NCI-H1092 (cell line): ENCODE data around the gene NUP214.
A peak's percentile ranks its signal among the peaks of the same experiment; 100 is the strongest.
"Not testable (repeated sequence)": the region's sequence is repeated elsewhere in the genome, so short reads cannot be mapped to it uniquely, and the experiment has no call there.

Source experiments
- DNase-seq: peaks from one replicate; lab custom pipeline; 2025; lab: John Stamatoyannopoulos, UW

NUP214 gene

DNA sequence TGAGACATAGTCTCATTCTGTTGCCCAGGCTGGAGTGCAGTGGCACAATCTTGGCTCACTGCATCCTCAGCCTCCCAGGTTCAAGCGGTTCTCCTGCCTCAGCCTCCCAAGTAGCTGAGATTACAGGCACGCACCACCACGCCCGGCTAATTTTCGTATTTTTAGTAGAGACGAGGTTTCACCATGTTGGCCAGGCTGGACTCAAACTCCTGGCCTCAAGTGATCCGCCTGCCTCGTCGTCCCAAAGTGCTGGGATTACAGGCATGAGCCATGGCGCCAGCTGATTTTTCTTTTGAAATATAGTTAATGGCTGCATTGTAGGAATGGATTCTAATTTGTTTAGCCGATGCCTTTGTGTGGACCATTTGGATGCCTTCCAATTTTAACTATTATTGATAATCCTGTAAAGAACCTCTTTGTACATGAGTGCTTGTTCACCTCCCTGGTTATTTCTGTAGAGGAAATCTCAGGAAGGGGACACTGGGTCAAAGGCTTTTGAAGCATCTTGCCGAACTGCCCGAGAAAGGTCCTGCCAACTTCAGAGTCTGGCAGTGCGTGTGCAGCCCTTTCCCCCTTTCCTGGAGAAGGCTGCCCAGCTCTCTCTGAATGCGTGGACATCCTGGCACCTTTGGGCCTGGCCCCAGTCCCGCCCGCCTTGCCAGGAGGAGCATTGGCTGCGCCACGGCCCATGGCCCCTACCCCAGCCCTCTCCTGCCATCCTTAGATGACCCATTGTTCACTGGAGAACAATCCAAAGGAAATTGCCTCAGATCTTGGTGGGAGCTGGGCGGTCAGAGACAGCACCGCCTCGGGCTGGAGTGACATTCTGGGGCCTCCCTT is 8.9 kb upstream of the NUP214 start:
- DNase-seq, result peak; percentile 12

- DNase-seq, result no peak
Measured at GRCh38 chr9:131117121-131117761, 8.1 kb upstream of the NUP214 start.

DNA sequence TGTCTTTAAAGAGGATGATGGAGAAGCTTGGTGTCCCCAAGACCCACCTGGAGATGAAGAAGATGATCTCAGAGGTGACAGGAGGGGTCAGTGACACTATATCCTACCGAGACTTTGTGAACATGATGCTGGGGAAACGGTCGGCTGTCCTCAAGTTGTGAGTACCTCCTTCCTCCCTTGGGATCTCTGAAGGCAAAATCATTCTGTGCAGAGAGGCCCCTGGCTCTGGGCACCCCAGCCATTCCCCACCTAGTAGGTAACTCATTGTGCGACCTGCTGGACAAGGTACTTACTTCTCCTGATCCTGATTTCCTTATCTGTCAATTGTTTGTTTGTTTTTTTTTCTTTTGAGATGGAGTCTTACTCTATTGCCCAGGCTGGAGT is 7.6 kb upstream of the NUP214 start:
- DNase-seq, result no peak

- no peak for DNase-seq
Measured at GRCh38 chr9:131119600-131119999, 5.8 kb upstream of the NUP214 start.

DNA sequence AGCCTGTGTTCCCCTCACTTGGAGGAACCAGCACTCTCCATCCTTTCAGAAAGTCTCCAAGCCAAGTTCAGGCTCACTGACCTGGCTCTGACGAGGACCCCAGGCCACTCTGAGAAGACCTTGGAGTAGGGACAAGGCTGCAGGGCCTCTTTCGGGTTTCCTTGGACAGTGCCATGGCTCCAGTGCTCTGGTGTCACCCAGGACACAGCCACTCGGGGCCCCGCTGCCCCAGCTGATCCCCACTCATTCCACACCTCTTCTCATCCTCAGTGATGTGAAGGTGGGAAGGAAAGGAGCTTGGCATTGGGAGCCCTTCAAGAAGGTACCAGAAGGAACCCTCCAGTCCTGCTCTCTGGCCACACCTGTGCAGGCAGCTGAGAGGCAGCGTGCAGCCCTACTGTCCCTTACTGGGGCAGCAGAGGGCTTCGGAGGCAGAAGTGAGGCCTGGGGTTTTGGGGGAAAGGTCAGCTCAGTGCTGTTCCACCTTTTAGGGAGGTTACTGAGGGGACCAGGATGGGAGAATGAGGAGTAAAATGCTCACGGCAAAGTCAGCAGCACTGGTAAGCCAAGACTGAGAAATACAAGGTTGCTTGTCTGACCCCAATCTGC is 4.7 kb upstream of the NUP214 start:
- DNase-seq, result no peak

GRCh38 chr9:131121346-131121745 is 4.0 kb upstream of the NUP214 start:
- no peak for DNase-seq

GRCh38 chr9:131122158-131122557 is 3.2 kb upstream of the NUP214 start:
- DNase-seq, result no peak

DNA sequence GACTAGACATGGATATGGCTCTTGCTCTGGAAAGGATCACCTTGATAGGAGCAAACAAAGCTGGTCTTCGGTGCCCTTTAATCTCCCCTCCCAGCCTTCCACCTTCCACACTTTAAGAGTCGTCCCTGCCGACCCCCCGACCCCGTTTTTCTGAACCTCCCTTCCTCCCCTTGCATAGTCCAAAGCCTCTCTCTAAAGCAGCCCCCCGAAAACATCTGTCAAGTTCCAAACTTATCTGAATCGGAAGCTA is 423 bp upstream of the NUP214 start:
- DNase-seq, result no peak

GRCh38 chr9:131126059-131126426 is 657 bp downstream of the NUP214 start:
- no peak for DNase-seq

GRCh38 chr9:131129183-131129582 is 3.8 kb downstream of the NUP214 start:
- no peak for DNase-seq

DNA sequence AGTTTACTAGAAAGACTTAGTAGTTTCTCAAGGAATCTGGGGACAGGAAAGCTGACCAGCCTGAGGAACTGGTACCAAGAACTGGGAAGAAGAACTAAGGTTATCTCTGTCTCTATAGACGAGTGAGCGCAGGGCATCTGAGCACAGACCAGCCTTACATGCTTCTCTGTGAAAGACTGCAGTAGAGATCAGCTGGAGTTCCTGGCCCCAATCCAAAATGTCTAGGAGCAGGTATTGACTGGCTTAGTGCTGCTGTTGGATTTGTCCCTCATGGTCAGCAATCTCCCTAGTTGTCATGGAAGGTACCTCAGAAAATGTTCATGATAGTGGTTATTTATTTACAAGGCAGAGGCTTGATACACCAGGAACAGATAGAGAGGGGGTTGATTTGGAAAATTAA is 13.3 kb downstream of the NUP214 start:
- no peak for DNase-seq

GRCh38 chr9:131140112-131140511 is 14.7 kb downstream of the NUP214 start:
- no peak for DNase-seq

- no peak for DNase-seq
Measured at GRCh38 chr9:131140550-131140949, 15.2 kb downstream of the NUP214 start.

DNA sequence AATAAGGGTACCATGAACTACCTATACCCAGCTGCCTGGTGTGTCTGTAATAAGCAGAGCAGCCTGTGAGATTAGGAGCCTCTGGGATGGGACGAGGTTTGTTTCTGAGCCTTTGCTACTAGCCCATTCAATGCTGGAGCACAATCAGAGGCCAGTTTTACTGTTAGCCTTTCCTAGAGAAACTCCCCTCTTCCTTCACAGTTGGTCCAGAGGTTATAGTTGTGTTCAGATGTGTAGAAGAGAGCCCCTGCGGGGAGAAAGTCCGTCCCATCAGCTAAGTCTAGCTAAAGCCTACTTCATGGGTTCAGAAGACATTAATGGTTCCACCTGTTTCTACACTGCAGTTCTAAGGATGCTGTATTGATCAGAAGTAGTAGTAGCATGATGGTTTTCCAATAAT is 16.8 kb downstream of the NUP214 start:
- DNase-seq, result no peak

GRCh38 chr9:131144201-131144600 is 18.8 kb downstream of the NUP214 start:
- DNase-seq, result no peak

DNA sequence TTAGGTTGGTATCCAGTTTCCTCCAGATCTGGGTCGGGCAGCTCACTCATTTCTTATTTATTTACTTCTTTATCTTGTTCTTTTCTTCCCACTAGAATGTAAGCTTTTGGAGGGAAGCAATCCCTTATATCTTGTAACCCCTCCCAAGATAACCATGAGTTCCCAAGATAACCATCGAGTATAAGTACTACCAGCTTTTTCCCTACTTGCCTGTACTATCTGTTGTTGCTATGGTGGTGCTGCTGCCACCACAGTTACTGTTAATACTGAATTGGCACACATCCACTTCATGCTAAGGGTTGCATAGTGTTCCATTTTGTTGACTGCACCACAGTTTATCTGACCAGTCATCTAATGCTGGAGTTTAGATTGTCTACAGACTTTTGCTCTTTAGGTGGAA is 19.9 kb downstream of the NUP214 start:
- DNase-seq, result no peak

DNA sequence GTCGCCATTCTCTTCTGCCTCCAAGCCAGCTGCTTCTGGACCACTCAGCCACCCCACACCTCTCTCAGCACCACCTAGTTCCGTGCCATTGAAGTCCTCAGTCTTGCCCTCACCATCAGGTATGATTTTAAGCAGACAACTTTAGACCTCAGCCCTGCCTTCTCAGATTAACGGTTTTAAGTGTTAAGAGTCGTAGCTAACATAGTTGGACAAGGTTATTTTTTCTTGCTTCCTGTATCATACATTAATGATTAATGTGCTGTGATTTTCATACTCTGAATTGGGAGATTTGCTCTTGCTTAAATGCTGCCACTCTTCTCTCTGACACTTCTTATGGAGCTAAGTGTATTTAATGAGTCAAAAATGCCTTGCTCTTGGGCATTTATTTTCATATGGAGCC is 20.8 kb downstream of the NUP214 start:
- no peak for DNase-seq

DNA sequence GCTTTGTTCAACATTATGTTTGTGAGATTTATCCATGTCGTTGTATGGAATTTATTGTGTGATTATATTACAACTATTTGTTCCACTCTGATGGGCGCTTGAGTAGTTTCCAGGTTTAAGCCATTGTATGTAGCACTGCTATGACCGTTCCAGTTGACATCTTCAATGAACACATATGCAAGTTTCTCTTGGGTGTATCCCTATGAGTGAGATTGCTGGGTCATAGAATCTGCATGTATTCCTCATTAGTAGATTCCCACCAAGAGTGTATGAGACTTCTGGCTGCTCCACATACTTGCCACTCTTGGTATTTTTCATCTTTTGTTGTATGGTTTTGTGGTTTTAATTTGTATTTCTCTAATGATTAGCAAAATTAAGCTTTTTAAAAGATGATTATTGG is 22.9 kb downstream of the NUP214 start:
- no peak for DNase-seq

DNA sequence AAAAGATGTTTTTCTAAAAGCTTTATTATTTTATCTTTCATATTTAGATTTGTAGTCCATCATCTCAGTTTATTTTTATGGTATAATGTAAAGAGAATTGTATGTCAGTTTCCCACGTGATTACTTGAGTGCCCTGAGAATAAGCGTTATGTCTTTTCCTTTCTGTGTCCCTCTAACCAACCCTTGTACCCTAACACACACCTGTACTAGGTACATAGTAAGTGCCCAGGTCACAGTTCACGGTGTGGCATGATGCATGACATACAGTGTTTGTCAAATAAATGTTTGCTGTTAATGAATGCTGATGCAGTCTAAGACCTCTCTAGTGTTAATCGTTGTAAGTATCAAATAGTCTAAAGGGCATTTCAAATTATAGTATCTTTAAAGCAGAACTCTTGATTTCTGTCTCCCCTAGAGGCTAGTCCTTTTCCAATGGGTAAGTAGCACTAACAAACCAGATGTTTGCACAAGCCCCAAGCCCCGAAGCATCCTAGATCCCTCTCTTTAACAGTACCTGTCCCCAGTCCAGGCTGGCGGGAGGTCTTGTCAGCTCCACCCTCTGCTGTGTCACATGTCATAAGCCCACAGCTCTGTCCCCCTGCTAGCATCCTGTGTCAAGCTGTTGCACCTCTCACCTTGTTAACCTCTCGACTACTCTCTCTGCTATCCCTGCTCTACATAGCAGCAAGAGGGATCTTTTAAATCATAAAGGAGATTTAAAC is 23.7 kb downstream of the NUP214 start:
- no peak for DNase-seq

DNA sequence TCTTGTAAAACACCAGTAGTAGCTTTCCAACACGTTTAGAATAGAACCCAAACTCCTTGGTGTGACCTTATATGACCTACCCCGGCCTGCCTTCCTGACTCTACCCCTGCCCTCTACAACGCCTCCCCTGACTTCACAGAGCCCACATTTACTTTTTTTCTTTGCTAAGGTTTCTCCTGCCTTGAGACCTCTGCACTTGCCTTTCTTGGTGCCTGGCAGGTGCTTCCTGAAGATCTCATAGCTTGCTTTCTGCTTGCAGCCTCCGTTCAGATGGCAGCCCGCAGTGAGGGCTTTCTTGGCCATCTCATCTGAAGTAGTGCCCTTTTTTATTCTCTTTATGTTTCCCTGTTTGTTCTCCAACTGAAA is 24.3 kb downstream of the NUP214 start:
- no peak for DNase-seq

- DNase-seq, result no peak
Measured at GRCh38 chr9:131153595-131153994, 28.2 kb downstream of the NUP214 start.

- DNase-seq, result not testable (repeated sequence)
Measured at GRCh38 chr9:131158673-131159072, 33.3 kb downstream of the NUP214 start.
